ENCODE results near the gene ACP4. TPM values are rescaled to one million over a fixed set of nuclear protein-coding genes. Genes with fewer than 3 reads are reported as not detected.
"Not testable (repeated sequence)": the region's sequence is repeated elsewhere in the genome, so short reads cannot be mapped to it uniquely, and the experiment has no call there.

The ACP4 gene
- total RNA-seq, result not detected in 2 replicates

- DNase-seq (ENCODE audit: extremely low read depth, low read depth, low spot score), result no peak
Observed at GRCh38 chr19:50790396-50790795, at the start of gene ACP4. Gene ACP4, plus strand, starts transcription at chr19:50790415. Its CDS starts 0 bp downstream, at chr19:50790415.

GRCh38 chr19:50741179-50741933 lies 48.9 kb upstream of the ACP4 start:
- no peak for DNase-seq (ENCODE audit: extremely low read depth, low read depth, low spot score)

DNA sequence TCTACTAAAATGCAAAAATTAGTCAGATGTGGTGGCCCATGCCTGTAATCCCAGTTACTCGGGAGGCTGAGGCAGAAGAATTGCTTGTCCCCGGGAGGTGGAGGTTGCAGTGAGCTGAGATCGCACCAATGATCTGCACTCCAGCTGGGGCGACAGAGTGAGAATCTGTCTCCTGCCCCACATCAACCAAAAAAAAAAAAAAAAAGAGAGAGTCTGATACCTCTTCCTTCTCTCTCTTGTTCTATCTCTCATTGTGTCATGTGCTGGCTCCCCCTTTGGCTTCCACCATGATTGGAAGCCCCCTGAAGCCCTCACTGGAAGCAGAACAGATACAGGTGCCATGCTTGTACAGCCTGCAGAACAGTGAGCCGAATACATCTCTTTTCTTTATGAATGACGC lies 46.7 kb upstream of the ACP4 start:
- DNase-seq (ENCODE audit: extremely low read depth, low read depth, low spot score), result no peak

- no peak for DNase-seq (ENCODE audit: extremely low read depth, low read depth, low spot score)
Observed at GRCh38 chr19:50745221-50745620, 45.0 kb upstream of the ACP4 start.

DNA sequence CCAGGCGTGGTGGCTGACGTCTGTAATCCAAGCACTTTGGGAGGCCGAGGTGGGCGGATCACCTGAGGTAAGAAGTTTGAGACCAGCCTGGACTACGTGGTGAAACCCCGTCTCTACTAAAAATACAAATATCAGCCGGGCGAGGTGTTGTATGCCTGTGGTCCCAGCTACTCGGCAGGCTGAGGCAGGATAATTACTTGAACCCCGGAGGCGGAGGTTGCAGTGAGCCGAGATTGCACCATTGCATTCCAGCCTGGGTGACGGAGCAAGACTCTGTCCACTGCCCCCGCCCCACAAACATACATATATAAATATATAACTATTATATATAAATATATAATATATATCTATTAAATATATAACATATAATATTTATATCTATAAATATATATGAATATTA lies 43.1 kb upstream of the ACP4 start:
- DNase-seq (ENCODE audit: extremely low read depth, low read depth, low spot score), result not testable (repeated sequence)

GRCh38 chr19:50749490-50749889 lies 40.7 kb upstream of the ACP4 start:
- no peak for DNase-seq (ENCODE audit: extremely low read depth, low read depth, low spot score)

DNA sequence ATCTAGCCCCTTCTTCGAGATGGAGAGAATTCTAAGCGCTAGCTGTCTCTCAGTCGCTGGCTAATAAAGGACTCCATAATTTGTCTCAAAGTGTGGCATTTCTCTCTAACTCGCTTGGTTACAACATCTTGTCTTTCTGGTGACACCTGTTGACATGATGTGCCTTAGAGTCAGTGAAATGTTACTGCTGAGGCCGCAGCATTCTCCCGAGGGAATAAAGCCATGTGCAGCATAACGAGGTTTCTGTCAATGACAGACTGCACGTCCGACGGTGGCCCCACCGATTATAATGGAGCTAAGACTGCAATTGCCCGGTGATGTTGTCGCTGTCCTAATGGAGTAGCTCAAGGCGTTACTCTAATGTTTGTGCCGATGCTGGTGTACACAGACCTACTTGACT lies 40.2 kb upstream of the ACP4 start:
- no peak for DNase-seq (ENCODE audit: extremely low read depth, low read depth, low spot score)

- DNase-seq (ENCODE audit: extremely low read depth, low read depth, low spot score), result no peak
Observed at GRCh38 chr19:50753879-50754278, 36.3 kb upstream of the ACP4 start.

DNA sequence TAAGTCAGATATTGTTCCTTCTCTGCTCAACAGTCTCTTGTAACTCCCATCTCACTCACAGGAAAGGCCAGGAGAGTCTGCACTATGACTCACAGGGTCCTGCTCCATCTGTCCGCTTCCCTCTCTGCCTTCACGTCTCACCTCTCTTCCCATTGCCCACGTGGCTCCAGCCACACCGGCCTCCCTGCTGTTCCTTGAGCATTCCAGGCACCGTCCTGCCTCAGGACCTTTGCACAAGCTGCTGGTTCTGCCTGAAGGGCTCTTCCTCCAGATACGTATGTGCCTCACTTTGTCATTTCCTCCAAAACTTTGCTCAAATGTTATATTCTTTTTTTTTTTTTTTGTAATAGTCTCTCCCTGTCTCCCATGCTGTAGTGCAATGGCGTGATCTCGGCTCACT lies 34.0 kb upstream of the ACP4 start:
- not testable (repeated sequence) for DNase-seq (ENCODE audit: extremely low read depth, low read depth, low spot score)

DNA sequence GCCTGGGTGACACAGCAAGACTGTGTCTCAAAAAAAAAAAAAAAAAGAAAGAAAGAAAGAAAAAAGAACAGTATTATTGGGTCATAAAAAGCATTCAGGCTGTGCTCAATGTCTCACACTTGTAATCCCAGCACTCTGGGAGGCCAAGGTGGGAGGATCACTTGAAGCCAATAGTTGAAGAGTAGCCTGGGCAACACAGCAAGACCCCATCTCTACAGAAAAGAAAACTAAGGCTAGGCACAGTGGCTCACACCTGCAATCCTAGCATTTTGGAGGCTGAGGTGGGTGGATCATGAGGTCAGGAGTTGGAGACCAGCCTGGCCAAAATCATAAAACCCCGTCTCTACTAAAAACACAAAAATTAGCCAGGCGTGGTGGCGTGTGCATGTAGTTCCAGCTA lies 32.6 kb upstream of the ACP4 start:
- DNase-seq (ENCODE audit: extremely low read depth, low read depth, low spot score), result not testable (repeated sequence)

- not testable (repeated sequence) for DNase-seq (ENCODE audit: extremely low read depth, low read depth, low spot score)
Observed at GRCh38 chr19:50759076-50759475, 31.1 kb upstream of the ACP4 start.

GRCh38 chr19:50759886-50760285 lies 30.3 kb upstream of the ACP4 start:
- DNase-seq (ENCODE audit: extremely low read depth, low read depth, low spot score), result no peak

- DNase-seq (ENCODE audit: extremely low read depth, low read depth, low spot score), result not testable (repeated sequence)
Observed at GRCh38 chr19:50761501-50761900, 28.7 kb upstream of the ACP4 start.

GRCh38 chr19:50763521-50763920 lies 26.7 kb upstream of the ACP4 start:
- DNase-seq (ENCODE audit: extremely low read depth, low read depth, low spot score), result not testable (repeated sequence)

DNA sequence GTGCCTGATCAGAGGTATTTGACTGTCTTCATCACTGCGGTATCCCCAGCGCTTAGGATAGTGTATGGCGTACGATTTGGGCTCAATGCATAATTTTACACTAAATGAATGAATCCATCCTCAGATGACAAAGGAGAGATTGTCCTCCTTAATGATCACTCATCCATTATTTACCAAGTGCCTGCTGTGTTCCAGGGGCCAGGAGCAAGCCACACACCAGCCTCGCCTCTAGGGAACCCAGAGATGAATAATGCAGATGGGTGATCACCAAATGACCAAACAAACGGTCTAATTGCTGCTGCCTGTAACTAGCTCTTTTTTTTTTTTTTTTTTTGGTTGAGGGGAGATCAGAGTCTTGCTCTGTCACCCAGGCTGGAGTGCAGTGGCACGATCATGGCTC lies 25.8 kb upstream of the ACP4 start:
- no peak for DNase-seq (ENCODE audit: extremely low read depth, low read depth, low spot score)

GRCh38 chr19:50766746-50767145 lies 23.5 kb upstream of the ACP4 start:
- not testable (repeated sequence) for DNase-seq (ENCODE audit: extremely low read depth, low read depth, low spot score)

GRCh38 chr19:50767263-50767662 lies 23.0 kb upstream of the ACP4 start:
- DNase-seq (ENCODE audit: extremely low read depth, low read depth, low spot score), result not testable (repeated sequence)

DNA sequence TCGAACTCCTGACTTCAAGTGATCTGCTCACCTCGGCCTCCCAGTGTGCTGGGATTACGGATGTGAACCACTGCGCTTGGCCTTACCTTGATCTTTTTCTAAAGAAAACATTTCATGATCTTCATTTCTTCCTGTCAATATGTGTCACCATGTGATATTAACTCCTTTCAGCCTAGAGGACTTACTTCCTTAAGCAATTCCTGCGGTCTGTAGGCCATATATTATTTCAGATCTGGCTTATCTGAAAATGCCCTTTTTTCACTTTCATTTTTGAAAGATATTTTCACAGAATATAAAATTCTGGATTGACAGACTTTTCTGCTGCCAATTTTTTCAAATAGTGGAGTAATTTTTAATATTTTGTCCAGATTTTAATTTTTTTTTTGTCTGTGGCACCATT lies 21.9 kb upstream of the ACP4 start:
- DNase-seq (ENCODE audit: extremely low read depth, low read depth, low spot score), result no peak

- DNase-seq (ENCODE audit: extremely low read depth, low read depth, low spot score), result not testable (repeated sequence)
Observed at GRCh38 chr19:50770164-50770563, 20.1 kb upstream of the ACP4 start, which contains the start of gene GPR32. Gene GPR32, plus strand, starts transcription at chr19:50770464. Its CDS starts 137 bp downstream, at chr19:50770601.

DNA sequence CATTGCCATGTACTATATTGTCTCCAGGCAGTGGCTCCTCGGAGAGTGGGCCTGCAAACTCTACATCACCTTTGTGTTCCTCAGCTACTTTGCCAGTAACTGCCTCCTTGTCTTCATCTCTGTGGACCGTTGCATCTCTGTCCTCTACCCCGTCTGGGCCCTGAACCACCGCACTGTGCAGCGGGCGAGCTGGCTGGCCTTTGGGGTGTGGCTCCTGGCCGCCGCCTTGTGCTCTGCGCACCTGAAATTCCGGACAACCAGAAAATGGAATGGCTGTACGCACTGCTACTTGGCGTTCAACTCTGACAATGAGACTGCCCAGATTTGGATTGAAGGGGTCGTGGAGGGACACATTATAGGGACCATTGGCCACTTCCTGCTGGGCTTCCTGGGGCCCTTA lies 19.3 kb upstream of the ACP4 start:
- DNase-seq (ENCODE audit: extremely low read depth, low read depth, low spot score), result no peak

DNA sequence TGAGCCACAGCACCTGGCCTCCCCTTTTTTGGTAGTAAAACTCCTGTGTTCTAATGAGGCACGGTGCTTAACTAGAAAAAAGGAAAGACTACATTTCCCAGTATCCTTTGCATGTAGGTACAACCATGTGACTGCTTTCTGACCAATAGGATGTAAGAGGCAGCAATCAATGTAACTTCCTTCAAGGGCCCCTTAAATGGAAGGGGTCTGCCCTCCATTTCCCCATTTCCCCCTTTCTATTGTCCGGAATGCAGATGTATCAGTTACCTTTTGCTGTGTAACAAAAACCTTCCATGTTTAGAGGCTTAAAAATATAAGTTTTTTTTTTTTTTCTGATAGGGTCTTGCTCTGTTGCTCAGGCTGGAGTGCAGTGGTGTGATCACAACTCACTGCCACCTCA lies 17.7 kb upstream of the ACP4 start:
- no peak for DNase-seq (ENCODE audit: extremely low read depth, low read depth, low spot score)

GRCh38 chr19:50772912-50773311 lies 17.3 kb upstream of the ACP4 start:
- DNase-seq (ENCODE audit: extremely low read depth, low read depth, low spot score), result not testable (repeated sequence)

GRCh38 chr19:50773454-50773853 lies 16.8 kb upstream of the ACP4 start:
- DNase-seq (ENCODE audit: extremely low read depth, low read depth, low spot score), result not testable (repeated sequence)

Measured in glomerular endothelial cell (primary cell).